WTC11 (cell line): ENCODE measurements around the gene SLC5A10. TPM values are rescaled to one million over a fixed set of nuclear protein-coding genes. Genes with fewer than 3 reads are reported as not detected.

Experiments
- ATAC-seq: fragments of 200-7000 bp; cut with Tn5 transposase; 2 replicates; pipeline ENCODE4 v1.10.0; 2021; ENCODE audit warnings: mild to moderate bottlenecking, moderate library complexity
- CTCF ChIA-PET: fragments of 300-600 bp; sonication (Branson Sonifier 250); formaldehyde crosslinking; loops from one replicate; lab custom pipeline; 2021; ENCODE audit warnings: antibody characterized with exemption; lab: Charles Lee
- POLR2A ChIA-PET: fragments of 350-600 bp; sonication (Branson Sonifier 250); formaldehyde crosslinking; loops from one replicate; lab custom pipeline; 2021; ENCODE audit warnings: antibody characterized with exemption; lab: Charles Lee
- DNase-seq: peaks from one replicate; pipeline ENCODE4 v3.0.0; 2021; ENCODE audit warnings: low spot score
- H3K27ac Mint-ChIP-seq: 2 replicates; pipeline ENCODE4 v1.8.0; 2021; ENCODE audit warnings: mixed read lengths
- H3K27me3 Mint-ChIP-seq: 2 replicates; pipeline ENCODE4 v1.8.0; 2021; ENCODE audit warnings: low read depth, mild to moderate bottlenecking, moderate library complexity, mixed read lengths
- H3K36me3 Mint-ChIP-seq: 2 replicates; pipeline ENCODE4 v1.8.0; 2021; ENCODE audit warnings: mixed read lengths
- H3K4me1 Mint-ChIP-seq: 2 replicates; pipeline ENCODE4 v1.8.0; 2022; ENCODE audit warnings: mixed read lengths
- H3K4me3 Mint-ChIP-seq: 2 replicates; pipeline ENCODE4 v1.8.0; 2021; ENCODE audit warnings: mild to moderate bottlenecking, moderate library complexity, mixed read lengths
- H3K9me3 Mint-ChIP-seq: 2 replicates; pipeline ENCODE4 v1.8.0; 2021; ENCODE audit warnings: mixed read lengths
- E2F4 ChIP-seq: sonication (generic); formaldehyde crosslinking; IDR thresholded peaks from 2 replicates; pipeline ENCODE4 v1.8.1; 2022; ENCODE audit warnings: low read depth, mild to moderate bottlenecking, moderate library complexity, missing genetic modification reagents, borderline replicate concordance
- E2F5 ChIP-seq: sonication (generic); formaldehyde crosslinking; IDR thresholded peaks from 2 replicates; pipeline ENCODE4 v1.8.1; 2022; ENCODE audit warnings: mild to moderate bottlenecking, moderate library complexity, missing genetic modification reagents
- ELF4 ChIP-seq: sonication (generic); formaldehyde crosslinking; IDR thresholded peaks from 2 replicates; pipeline ENCODE4 v1.8.1; 2022; ENCODE audit warnings: low read depth, mild to moderate bottlenecking, moderate library complexity, missing genetic modification reagents
- EMX1 ChIP-seq: fragments of 250-450 bp; sonication (Bioruptor Pico); IDR thresholded peaks from 2 replicates; pipeline ENCODE4 v1.8.0; 2021; ENCODE audit warnings: mild to moderate bottlenecking
- ETV6 ChIP-seq: sonication (generic); formaldehyde crosslinking; IDR thresholded peaks from 2 replicates; pipeline ENCODE4 v1.8.1; 2022; ENCODE audit warnings: mild to moderate bottlenecking, missing genetic modification reagents
- FOXP1 ChIP-seq: sonication (generic); formaldehyde crosslinking; IDR thresholded peaks from 2 replicates; pipeline ENCODE4 v1.8.0; 2022; ENCODE audit warnings: missing genetic modification reagents, mild to moderate bottlenecking, moderate library complexity, borderline replicate concordance
- GRHL2 ChIP-seq: fragments of 250-450 bp; sonication (Bioruptor Pico); IDR thresholded peaks from 2 replicates; pipeline ENCODE4 v1.8.0; 2022; ENCODE audit warnings: mild to moderate bottlenecking, moderate library complexity; ENCODE audit not compliant: insufficient replicate concordance, severe bottlenecking
- GTF2I ChIP-seq: fragments of 250-450 bp; sonication (Bioruptor Pico); conservative IDR thresholded peaks from 2 replicates; pipeline ENCODE4 v1.4.0; 2021; ENCODE audit warnings: mild to moderate bottlenecking
- HMGA2 ChIP-seq: fragments of 250-450 bp; sonication (Bioruptor Pico); IDR thresholded peaks from 2 replicates; pipeline ENCODE4 v1.4.0; 2021; ENCODE audit warnings: mild to moderate bottlenecking, moderate library complexity
- MXD4 ChIP-seq: fragments of 250-450 bp; sonication (Bioruptor Pico); IDR thresholded peaks from 2 replicates; pipeline ENCODE4 v1.8.0; 2021; ENCODE audit warnings: mild to moderate bottlenecking, moderate library complexity, borderline replicate concordance
- MYBL2 ChIP-seq: sonication (generic); formaldehyde crosslinking; IDR thresholded peaks from 2 replicates; pipeline ENCODE4 v1.8.1; 2023; ENCODE audit warnings: mild to moderate bottlenecking, moderate library complexity, missing genetic modification reagents
- RORB ChIP-seq: fragments of 250-450 bp; sonication (Bioruptor Pico); IDR thresholded peaks from 2 replicates; pipeline ENCODE4 v1.9.0; 2021; ENCODE audit warnings: mild to moderate bottlenecking
- SP1 ChIP-seq: sonication (generic); formaldehyde crosslinking; conservative IDR thresholded peaks from 2 replicates; pipeline ENCODE4 v1.8.1; 2022; ENCODE audit warnings: missing genetic modification reagents
- TCF7 ChIP-seq: sonication (generic); formaldehyde crosslinking; IDR thresholded peaks from 2 replicates; pipeline ENCODE4 v1.8.0; 2022; ENCODE audit warnings: mild to moderate bottlenecking, low read depth, missing genetic modification reagents, moderate library complexity
- ZBTB43 ChIP-seq: sonication (generic); formaldehyde crosslinking; IDR thresholded peaks from 2 replicates; pipeline ENCODE4 v1.8.1; 2023; ENCODE audit warnings: mild to moderate bottlenecking, missing genetic modification reagents
- ZNF396 ChIP-seq: fragments of 250-450 bp; sonication (Bioruptor Pico); IDR thresholded peaks from 2 replicates; pipeline ENCODE4 v1.8.0; 2021; ENCODE audit warnings: mild to moderate bottlenecking, moderate library complexity, borderline replicate concordance
- ZNF671 ChIP-seq: fragments of 250-450 bp; sonication (Bioruptor Pico); IDR thresholded peaks from 2 replicates; pipeline ENCODE4 v1.8.0; 2021; ENCODE audit warnings: mild to moderate bottlenecking
- total RNA-seq: library from RNA; stranded (reverse); gene quantifications from 3 replicates; pipeline ENCODE4 v1.2.3, GENCODE V29; 2021
- TF ChIP-seq, protein P1 (sequence below): fragments of 250-450 bp; sonication (Bioruptor Pico); IDR thresholded peaks from 2 replicates; pipeline ENCODE4 v1.9.0; 2021; ENCODE audit warnings: mild to moderate bottlenecking
- TF ChIP-seq, protein P2 (sequence below): sonication (generic); formaldehyde crosslinking; IDR thresholded peaks from 2 replicates; pipeline ENCODE4 v1.8.1; 2022; ENCODE audit warnings: mild to moderate bottlenecking, missing genetic modification reagents, moderate library complexity, borderline replicate concordance

Gene SLC5A10
- total RNA-seq, 1 experiment from 2014 or later = not detected

DNA sequence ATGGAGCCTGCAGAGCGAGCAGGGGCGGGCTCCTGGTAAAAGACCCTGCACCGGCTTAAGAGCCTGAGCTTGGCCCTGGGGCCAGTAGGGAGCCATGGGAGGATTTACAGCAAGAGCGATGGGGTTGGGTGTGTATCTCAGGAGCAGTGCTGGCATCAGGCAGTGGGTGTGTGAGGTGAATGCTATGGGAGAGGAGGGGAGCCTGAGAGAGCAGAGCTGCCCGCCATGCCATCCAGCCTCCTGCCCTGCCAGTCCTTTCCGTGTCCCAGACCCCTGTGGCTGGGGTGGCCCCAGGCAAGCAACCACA, 29.3 kb downstream of the SLC5A10 start (continued):
- TF ChIP-seq HMGA2 (CRISPR knock-in tag) (no peak), ELF4 (CRISPR knock-in tag) (no peak), RORB (no peak), MXD4 (CRISPR knock-in tag) (no peak), E2F5 (CRISPR knock-in tag) (no peak), FOXP1 (CRISPR knock-in tag) (no peak), ZNF671 (CRISPR knock-in tag) (no peak)

DNA sequence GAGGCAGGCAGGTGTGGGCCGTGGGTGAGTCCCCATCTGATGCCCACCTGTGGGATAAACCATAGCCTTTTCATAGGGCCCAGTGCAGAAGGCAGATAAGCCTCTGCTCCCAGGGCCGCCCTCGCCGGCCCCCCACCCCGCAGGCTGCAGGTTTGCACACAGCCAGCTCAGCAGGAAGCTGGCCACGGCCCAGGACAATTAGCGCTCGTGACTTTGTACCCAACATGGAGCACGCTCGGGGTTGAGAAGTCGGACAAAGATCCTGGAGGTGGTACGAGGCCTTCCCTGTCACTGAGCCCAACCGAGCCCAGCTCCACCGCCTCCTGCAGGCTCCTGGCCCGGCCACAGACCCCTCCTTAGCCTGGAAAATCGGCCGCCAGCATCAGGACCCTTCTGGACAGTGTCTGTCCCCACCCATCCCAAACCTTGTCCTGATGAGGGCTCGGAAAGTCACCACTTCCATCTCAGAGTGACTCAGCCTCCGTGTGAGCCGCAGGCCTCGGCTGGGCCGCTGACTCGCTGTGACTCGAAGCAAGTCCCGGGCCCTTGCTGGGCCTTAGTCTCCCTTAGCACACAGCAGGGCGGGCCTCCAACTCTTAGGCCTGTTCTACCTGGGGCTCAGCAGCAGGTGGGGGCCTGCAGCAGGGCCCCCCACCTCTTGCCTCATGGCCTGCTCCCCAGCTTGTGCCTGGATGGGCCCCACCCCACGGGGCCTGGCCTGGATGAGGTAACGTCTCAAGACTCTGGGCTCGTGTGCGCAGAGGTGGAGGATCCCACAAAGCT, 29.9 kb downstream of the SLC5A10 start:
- Mint-ChIP-seq H3K4me1 (no peaks in the 10 kb centered on the region), H3K36me3 (peaks cover 17% of the 10 kb centered on the region), H3K27me3 (no peaks in the 10 kb centered on the region), H3K27ac (no peak overlapping the region; the same call in 1 of the 2 replicates), H3K9me3 (no peaks in the 10 kb centered on the region), H3K4me3 (no peak overlapping the region)
- DNase-seq (no peak), ATAC-seq (no peak)
- POLR2A ChIA-PET = no interaction called here
- CTCF ChIA-PET = interaction anchor here (2.3 kb wide), 1 partner anchor 21 kb away, joined by 6 read pairs; no protein-coding TSS in a partner anchor
- TF ChIP-seq ZNF396 (CRISPR knock-in tag) (no peak), FOXP1 (CRISPR knock-in tag) (no peak), E2F4 (CRISPR knock-in tag) (no peak), MYBL2 (CRISPR knock-in tag) (no peak), GRHL2 (CRISPR knock-in tag) (no peak)

DNA sequence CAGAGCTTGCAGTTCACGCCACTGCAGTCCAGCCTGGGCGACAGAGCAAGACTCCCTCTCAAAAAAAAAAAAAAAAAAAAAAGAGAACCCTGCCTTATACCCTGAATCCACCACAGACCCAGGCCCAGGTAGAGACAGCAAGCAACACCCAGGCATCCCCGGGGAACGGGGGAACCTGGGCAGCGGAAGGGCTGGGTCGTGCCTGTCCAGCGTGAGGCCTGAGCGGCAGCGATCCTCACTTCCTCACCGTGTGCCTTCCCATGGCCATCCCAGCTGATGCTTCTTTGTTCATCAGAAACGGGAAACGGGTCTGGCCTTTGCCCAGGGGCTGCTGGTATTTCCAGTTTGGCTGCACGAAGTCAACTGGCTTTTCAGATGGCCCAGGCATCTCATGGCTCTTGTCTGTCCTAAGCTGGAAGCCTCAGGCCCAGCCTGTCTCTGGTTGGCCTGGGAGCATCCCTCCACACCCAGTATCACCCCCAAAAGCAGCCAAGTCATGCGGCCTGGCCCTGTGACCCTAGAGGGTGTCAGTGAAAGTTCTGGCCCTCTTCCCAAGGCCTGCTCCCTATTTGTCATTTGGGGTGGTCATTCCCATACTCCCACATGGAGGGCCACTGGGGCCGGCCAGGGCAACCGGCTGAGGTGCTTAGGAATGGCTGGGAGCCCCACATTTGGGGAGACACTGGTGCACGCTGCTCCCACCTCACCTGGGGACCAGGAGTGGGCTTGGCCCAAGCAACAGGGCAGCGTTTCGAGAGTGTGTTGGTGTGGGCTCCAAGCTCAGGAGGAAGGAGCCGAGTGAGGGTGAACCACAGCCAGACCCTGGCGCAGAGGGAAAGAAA, 32.5 kb downstream of the SLC5A10 start:
- Mint-ChIP-seq H3K36me3 (peaks cover 14% of the 10 kb centered on the region), H3K4me3 (no peak overlapping the region), H3K27me3 (no peaks in the 10 kb centered on the region), H3K27ac (no peak overlapping the region), H3K4me1 (no peaks in the 10 kb centered on the region), H3K9me3 (no peaks in the 10 kb centered on the region)
- no peak for TF ChIP-seq ZBTB43
- TF ChIP-seq ETV6 (CRISPR knock-in tag) = no peak
- TF ChIP-seq GTF2I = no peak
- TF ChIP-seq EMX1 (CRISPR knock-in tag) = no peak
- TF ChIP-seq SP1 (CRISPR knock-in tag) = no peak
- no peak for TF ChIP-seq TCF7
- TF ChIP-seq, protein P1, sequence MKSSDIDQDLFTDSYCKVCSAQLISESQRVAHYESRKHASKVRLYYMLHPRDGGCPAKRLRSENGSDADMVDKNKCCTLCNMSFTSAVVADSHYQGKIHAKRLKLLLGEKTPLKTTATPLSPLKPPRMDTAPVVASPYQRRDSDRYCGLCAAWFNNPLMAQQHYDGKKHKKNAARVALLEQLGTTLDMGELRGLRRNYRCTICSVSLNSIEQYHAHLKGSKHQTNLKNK = no peak
- TF ChIP-seq, protein P2, sequence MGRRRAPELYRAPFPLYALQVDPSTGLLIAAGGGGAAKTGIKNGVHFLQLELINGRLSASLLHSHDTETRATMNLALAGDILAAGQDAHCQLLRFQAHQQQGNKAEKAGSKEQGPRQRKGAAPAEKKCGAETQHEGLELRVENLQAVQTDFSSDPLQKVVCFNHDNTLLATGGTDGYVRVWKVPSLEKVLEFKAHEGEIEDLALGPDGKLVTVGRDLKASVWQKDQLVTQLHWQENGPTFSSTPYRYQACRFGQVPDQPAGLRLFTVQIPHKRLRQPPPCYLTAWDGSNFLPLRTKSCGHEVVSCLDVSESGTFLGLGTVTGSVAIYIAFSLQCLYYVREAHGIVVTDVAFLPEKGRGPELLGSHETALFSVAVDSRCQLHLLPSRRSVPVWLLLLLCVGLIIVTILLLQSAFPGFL (CRISPR knock-in tag) = no peak
- ATAC-seq (no peak), DNase-seq (no peak)
- ChIA-PET CTCF (interaction anchor here (1.0 to 1.8 kb wide), 2 partner anchors 23 to 60 kb away, joined by 3 to 9 read pairs; no protein-coding TSS in a partner anchor), POLR2A (no interaction called here)
